ENCODE results near the gene TMEM175.

The TMEM175 gene

GRCh38 chr4:889516-889915, 42.7 kb upstream of the TMEM175 start:
- Histone ChIP-seq H3K27me3 (ENCODE audit: control insufficient read depth in 5 of 5, insufficient read depth in 4 of 5, low read length in 5 of 5) (no peaks in the 10 kb centered on the region), H3K36me3 (ENCODE audit: control insufficient read depth in 5 of 5, insufficient read depth in 5 of 5, low read length in 5 of 5) (peaks cover 0 to 93% (median 85%) of the 10 kb centered on the region in 5 donors), H3K4me3 (ENCODE audit: low read depth in 1 of 5, low read length in 5 of 5) (no peak overlapping the region), H3K4me1 (ENCODE audit: control insufficient read depth in 5 of 5, insufficient read depth in 5 of 5, low read length in 5 of 5) (no peaks in the 10 kb centered on the region), H3K27ac (ENCODE audit: low read depth, low read length) (no peak overlapping the region), H3K9me3 (ENCODE audit: control insufficient read depth in 5 of 5, low read length in 5 of 5) (no peaks in the 10 kb centered on the region), H3K9ac (ENCODE audit: low read length in 5 of 5) (no peak overlapping the region)

GRCh38 chr4:890036-890695, 42.1 kb upstream of the TMEM175 start:
- Histone ChIP-seq H3K9me3 (ENCODE audit: control insufficient read depth in 5 of 5, low read length in 5 of 5) (no peaks in the 10 kb centered on the region), H3K27me3 (ENCODE audit: control insufficient read depth in 5 of 5, insufficient read depth in 4 of 5, low read length in 5 of 5) (no peaks in the 10 kb centered on the region), H3K4me1 (ENCODE audit: control insufficient read depth in 5 of 5, insufficient read depth in 5 of 5, low read length in 5 of 5) (no peaks in the 10 kb centered on the region), H3K9ac (ENCODE audit: low read length in 5 of 5) (no peak overlapping the region), H3K36me3 (ENCODE audit: control insufficient read depth in 5 of 5, insufficient read depth in 5 of 5, low read length in 5 of 5) (peaks cover 0 to 89% (median 82%) of the 10 kb centered on the region in 5 donors), H3K4me3 (ENCODE audit: low read depth in 1 of 5, low read length in 5 of 5) (no peak overlapping the region), H3K27ac (ENCODE audit: low read depth, low read length) (no peak overlapping the region)

GRCh38 chr4:891747-892146, 40.5 kb upstream of the TMEM175 start:
- H3K4me1 ChIP-seq (ENCODE audit: control insufficient read depth in 5 of 5, insufficient read depth in 5 of 5, low read length in 5 of 5) = no peaks in the 10 kb centered on the region
- H3K27ac ChIP-seq (ENCODE audit: low read depth, low read length) = no peak overlapping the region
- H3K9ac ChIP-seq (ENCODE audit: low read length in 5 of 5) = no peak overlapping the region
- H3K27me3 ChIP-seq (ENCODE audit: control insufficient read depth in 5 of 5, insufficient read depth in 4 of 5, low read length in 5 of 5) = no peaks in the 10 kb centered on the region
- peaks cover 0 to 89% (median 85%) of the 10 kb centered on the region in 5 donors for H3K36me3 ChIP-seq (ENCODE audit: control insufficient read depth in 5 of 5, insufficient read depth in 5 of 5, low read length in 5 of 5)
- H3K9me3 ChIP-seq (ENCODE audit: control insufficient read depth in 5 of 5, low read length in 5 of 5) = no peaks in the 10 kb centered on the region
- H3K4me3 ChIP-seq (ENCODE audit: low read depth in 1 of 5, low read length in 5 of 5) = no peak overlapping the region

DNA sequence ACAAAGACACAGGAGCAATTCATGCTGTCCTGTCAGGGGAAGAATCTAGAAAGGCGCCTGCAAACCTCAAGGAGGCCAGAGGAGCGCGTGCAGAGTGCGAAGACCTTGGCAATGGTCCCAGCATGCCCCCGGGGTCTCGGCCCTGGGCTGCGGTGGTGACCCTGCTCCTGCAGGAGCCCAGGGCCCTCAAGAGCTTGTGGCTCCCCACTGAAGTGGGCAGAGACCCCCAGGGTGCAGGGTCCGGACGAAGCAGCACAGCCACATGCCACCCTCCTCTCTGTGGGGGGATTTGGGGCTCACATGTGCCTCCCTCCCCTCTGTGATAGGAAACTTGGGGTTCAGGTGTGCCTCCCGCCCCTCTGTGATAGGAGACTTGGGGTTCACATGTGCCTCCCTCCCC, 39.5 kb upstream of the TMEM175 start:
- Histone ChIP-seq H3K27ac (ENCODE audit: low read depth, low read length) (no peak overlapping the region), H3K4me3 (ENCODE audit: low read depth in 1 of 5, low read length in 5 of 5) (no peak overlapping the region), H3K9ac (ENCODE audit: low read length in 5 of 5) (no peak overlapping the region), H3K9me3 (ENCODE audit: control insufficient read depth in 5 of 5, low read length in 5 of 5) (no peaks in the 10 kb centered on the region), H3K36me3 (ENCODE audit: control insufficient read depth in 5 of 5, insufficient read depth in 5 of 5, low read length in 5 of 5) (peaks cover 0 to 89% (median 85%) of the 10 kb centered on the region in 5 donors), H3K27me3 (ENCODE audit: control insufficient read depth in 5 of 5, insufficient read depth in 4 of 5, low read length in 5 of 5) (no peaks in the 10 kb centered on the region), H3K4me1 (ENCODE audit: control insufficient read depth in 5 of 5, insufficient read depth in 5 of 5, low read length in 5 of 5) (no peaks in the 10 kb centered on the region)

DNA sequence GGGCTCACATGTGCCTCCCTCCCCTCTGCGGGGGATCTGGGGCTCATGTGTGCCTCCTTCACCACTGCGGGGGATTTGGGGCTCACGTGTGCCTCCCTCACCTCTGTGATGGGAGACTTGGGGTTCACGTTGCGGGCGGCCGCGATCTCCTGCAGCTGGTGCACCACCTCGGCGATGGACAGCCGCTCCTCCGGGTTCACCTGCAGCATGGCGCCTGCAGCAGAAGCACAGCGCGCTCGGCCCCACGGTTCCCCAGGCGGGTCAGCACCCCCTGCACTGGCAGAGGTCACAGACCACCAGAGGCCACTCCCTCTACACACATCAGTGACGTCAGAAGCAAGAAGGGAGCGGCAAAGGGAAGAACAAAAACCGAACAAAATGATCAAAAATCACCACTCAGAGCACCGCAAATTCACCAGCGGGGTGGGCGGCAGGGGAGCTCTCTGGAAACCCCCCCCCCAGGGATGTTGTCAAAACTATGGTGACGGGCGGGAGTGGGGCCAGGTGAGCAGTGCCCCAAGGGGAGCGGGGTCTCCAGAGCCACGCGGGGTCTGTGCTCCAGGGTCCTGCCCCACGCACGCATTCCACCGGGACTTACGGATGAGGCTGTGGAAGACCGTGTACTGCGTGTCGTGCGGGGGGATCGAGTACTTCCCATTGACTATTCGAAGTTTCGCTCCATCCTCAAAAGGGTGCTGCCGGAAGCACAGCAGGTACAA, 38.8 kb upstream of the TMEM175 start:
- Histone ChIP-seq H3K36me3 (ENCODE audit: control insufficient read depth in 5 of 5, insufficient read depth in 5 of 5, low read length in 5 of 5) (peaks cover 0 to 88% (median 82%) of the 10 kb centered on the region in 5 donors), H3K9me3 (ENCODE audit: control insufficient read depth in 5 of 5, low read length in 5 of 5) (no peaks in the 10 kb centered on the region), H3K9ac (ENCODE audit: low read length in 5 of 5) (no peak overlapping the region), H3K27me3 (ENCODE audit: control insufficient read depth in 5 of 5, insufficient read depth in 4 of 5, low read length in 5 of 5) (no peaks in the 10 kb centered on the region), H3K4me3 (ENCODE audit: low read depth in 1 of 5, low read length in 5 of 5) (no peak overlapping the region), H3K4me1 (ENCODE audit: control insufficient read depth in 5 of 5, insufficient read depth in 5 of 5, low read length in 5 of 5) (no peaks in the 10 kb centered on the region), H3K27ac (ENCODE audit: low read depth, low read length) (no peak overlapping the region)

DNA sequence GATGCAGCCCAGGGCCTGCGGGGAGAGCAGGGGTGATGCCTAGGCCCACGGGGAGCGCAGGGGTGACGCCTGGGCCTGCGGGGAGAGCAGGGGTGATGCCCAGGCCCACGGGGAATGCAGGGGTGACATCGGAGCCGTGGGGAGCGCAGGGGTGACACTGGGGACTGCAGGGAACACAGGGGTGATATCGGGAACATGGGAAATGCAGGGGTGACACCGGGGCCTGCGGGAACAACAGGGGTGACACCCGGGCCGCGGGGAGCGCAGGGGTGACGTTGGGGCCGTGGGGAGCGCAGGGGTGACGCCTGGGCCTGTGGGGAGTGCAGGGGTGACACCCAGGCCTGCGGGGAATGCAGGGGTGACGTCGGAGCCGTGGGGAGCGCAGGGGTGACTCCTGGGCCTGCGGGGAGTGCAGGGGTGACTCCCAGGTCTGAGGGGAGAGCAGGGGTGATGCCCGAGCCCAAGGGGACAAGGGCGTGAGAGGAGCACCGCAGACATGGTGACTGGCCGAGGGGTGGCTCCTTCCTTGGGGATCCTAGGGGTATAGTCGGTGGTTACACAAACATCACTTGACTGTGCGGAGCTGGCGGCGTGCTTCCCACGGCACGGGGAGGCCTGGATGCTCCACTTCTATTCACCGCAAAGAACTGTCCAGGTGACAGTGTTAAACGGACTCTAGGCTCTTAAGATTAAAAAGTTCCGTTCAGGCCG, 38.1 kb upstream of the TMEM175 start:
- no peak overlapping the region for H3K9ac ChIP-seq (ENCODE audit: low read length in 5 of 5)
- H3K4me1 ChIP-seq (ENCODE audit: control insufficient read depth in 5 of 5, insufficient read depth in 5 of 5, low read length in 5 of 5) = no peaks in the 10 kb centered on the region
- H3K4me3 ChIP-seq (ENCODE audit: low read depth in 1 of 5, low read length in 5 of 5) = no peak overlapping the region
- no peaks in the 10 kb centered on the region for H3K27me3 ChIP-seq (ENCODE audit: control insufficient read depth in 5 of 5, insufficient read depth in 4 of 5, low read length in 5 of 5)
- peaks cover 0 to 86% (median 79%) of the 10 kb centered on the region in 5 donors for H3K36me3 ChIP-seq (ENCODE audit: control insufficient read depth in 5 of 5, insufficient read depth in 5 of 5, low read length in 5 of 5)
- no peaks in the 10 kb centered on the region for H3K9me3 ChIP-seq (ENCODE audit: control insufficient read depth in 5 of 5, low read length in 5 of 5)
- H3K27ac ChIP-seq (ENCODE audit: low read depth, low read length) = no peak overlapping the region

GRCh38 chr4:895596-895995, 36.7 kb upstream of the TMEM175 start:
- Histone ChIP-seq H3K4me1 (ENCODE audit: control insufficient read depth in 5 of 5, insufficient read depth in 5 of 5, low read length in 5 of 5) (no peaks in the 10 kb centered on the region), H3K9me3 (ENCODE audit: control insufficient read depth in 5 of 5, low read length in 5 of 5) (no peaks in the 10 kb centered on the region), H3K27ac (ENCODE audit: low read depth, low read length) (no peak overlapping the region), H3K27me3 (ENCODE audit: control insufficient read depth in 5 of 5, insufficient read depth in 4 of 5, low read length in 5 of 5) (no peaks in the 10 kb centered on the region), H3K4me3 (ENCODE audit: low read depth in 1 of 5, low read length in 5 of 5) (no peak overlapping the region), H3K36me3 (ENCODE audit: control insufficient read depth in 5 of 5, insufficient read depth in 5 of 5, low read length in 5 of 5) (peaks cover 0 to 86% (median 78%) of the 10 kb centered on the region in 5 donors), H3K9ac (ENCODE audit: low read length in 5 of 5) (no peak overlapping the region)

GRCh38 chr4:896216-896615, 36.0 kb upstream of the TMEM175 start:
- Histone ChIP-seq H3K27me3 (ENCODE audit: control insufficient read depth in 5 of 5, insufficient read depth in 4 of 5, low read length in 5 of 5) (no peaks in the 10 kb centered on the region), H3K9ac (ENCODE audit: low read length in 5 of 5) (no peak overlapping the region), H3K4me3 (ENCODE audit: low read depth in 1 of 5, low read length in 5 of 5) (no peak overlapping the region), H3K4me1 (ENCODE audit: control insufficient read depth in 5 of 5, insufficient read depth in 5 of 5, low read length in 5 of 5) (no peaks in the 10 kb centered on the region), H3K9me3 (ENCODE audit: control insufficient read depth in 5 of 5, low read length in 5 of 5) (no peaks in the 10 kb centered on the region), H3K36me3 (ENCODE audit: control insufficient read depth in 5 of 5, insufficient read depth in 5 of 5, low read length in 5 of 5) (peaks cover 0 to 89% (median 81%) of the 10 kb centered on the region in 5 donors), H3K27ac (ENCODE audit: low read depth, low read length) (no peak overlapping the region)

GRCh38 chr4:896630-897029, 35.6 kb upstream of the TMEM175 start:
- no peak overlapping the region for H3K4me3 ChIP-seq (ENCODE audit: low read depth in 1 of 5, low read length in 5 of 5)

GRCh38 chr4:898123-898522, 34.1 kb upstream of the TMEM175 start:
- Histone ChIP-seq H3K36me3 (ENCODE audit: control insufficient read depth in 5 of 5, insufficient read depth in 5 of 5, low read length in 5 of 5) (peaks cover 0 to 85% (median 71%) of the 10 kb centered on the region in 5 donors), H3K9me3 (ENCODE audit: control insufficient read depth in 5 of 5, low read length in 5 of 5) (no peaks in the 10 kb centered on the region)

More at GRCh38 chr4:896630-897029, 35.6 kb upstream of the TMEM175 start:
- H3K36me3 ChIP-seq (ENCODE audit: control insufficient read depth in 5 of 5, insufficient read depth in 5 of 5, low read length in 5 of 5) = peaks cover 0 to 93% (median 79%) of the 10 kb centered on the region in 5 donors
- no peaks in the 10 kb centered on the region for H3K27me3 ChIP-seq (ENCODE audit: control insufficient read depth in 5 of 5, insufficient read depth in 4 of 5, low read length in 5 of 5)
- H3K4me1 ChIP-seq (ENCODE audit: control insufficient read depth in 5 of 5, insufficient read depth in 5 of 5, low read length in 5 of 5) = no peaks in the 10 kb centered on the region
- H3K9me3 ChIP-seq (ENCODE audit: control insufficient read depth in 5 of 5, low read length in 5 of 5) = no peaks in the 10 kb centered on the region
- H3K27ac ChIP-seq (ENCODE audit: low read depth, low read length) = no peak overlapping the region
- H3K9ac ChIP-seq (ENCODE audit: low read length in 5 of 5) = no peak overlapping the region

More at GRCh38 chr4:898123-898522, 34.1 kb upstream of the TMEM175 start:
- H3K9ac ChIP-seq (ENCODE audit: low read length in 5 of 5) = no peak overlapping the region
- H3K27me3 ChIP-seq (ENCODE audit: control insufficient read depth in 5 of 5, insufficient read depth in 4 of 5, low read length in 5 of 5) = no peaks in the 10 kb centered on the region
- no peak overlapping the region for H3K4me3 ChIP-seq (ENCODE audit: low read depth in 1 of 5, low read length in 5 of 5)
- no peak overlapping the region for H3K27ac ChIP-seq (ENCODE audit: low read depth, low read length)
- no peaks in the 10 kb centered on the region for H3K4me1 ChIP-seq (ENCODE audit: control insufficient read depth in 5 of 5, insufficient read depth in 5 of 5, low read length in 5 of 5)

Measured in subcutaneous abdominal adipose tissue (tissue), 5 donors.